Non-pigmented ciliary epithelial cell (primary cell): ENCODE data around the gene TNS3.
"Not testable (repeated sequence)": the region's sequence is repeated elsewhere in the genome, so short reads cannot be mapped to it uniquely, and the experiment has no call there.

Experiments used
- DNase-seq: peaks from one replicate; pipeline ENCODE4 v3.0.0-alpha.2; 2010; ENCODE audit warnings: low read depth

The TNS3 gene

DNA sequence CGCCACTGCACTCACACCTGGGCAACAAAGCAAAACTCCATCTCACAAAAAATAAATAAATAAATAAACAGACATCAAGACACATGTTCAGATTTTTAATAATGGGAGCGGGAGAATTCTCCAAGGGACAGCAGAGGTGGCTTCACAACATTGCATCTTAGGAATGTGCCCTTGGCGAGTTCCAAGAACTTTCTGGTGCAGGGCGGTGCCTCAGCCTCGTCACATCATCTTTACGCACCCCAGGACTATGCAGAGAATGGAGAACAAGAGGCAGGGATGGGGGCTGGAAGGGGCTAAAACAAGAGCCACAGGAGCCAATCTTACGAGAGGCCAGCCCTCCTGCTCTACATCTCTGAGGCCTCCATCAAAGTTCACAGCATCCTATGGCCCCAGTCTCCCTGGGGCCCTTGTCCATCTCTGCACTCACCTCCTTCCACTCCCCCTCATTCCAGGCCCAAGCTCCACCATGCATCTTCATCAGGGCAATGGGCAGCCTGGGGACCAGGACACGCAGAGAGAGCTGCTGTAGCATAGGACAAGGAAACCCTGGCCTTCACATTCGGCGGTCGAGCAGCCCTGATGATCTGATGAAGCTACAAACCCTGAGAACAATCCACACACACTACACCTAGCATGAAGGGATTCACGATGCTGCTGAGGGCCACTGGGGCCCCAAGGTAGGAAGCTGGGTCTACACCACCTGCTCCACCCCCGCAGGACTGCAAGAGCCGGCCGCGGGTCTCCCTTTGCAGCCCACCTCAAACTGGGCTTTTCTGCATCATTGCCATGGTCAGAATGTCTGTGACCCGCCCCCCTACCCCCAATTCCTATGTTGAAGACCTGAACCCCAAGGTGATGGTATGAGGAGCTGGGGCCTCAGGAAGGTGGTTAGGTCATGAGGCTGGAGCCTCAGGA, 22.3 kb downstream of the TNS3 start:
- no peak for DNase-seq

DNA sequence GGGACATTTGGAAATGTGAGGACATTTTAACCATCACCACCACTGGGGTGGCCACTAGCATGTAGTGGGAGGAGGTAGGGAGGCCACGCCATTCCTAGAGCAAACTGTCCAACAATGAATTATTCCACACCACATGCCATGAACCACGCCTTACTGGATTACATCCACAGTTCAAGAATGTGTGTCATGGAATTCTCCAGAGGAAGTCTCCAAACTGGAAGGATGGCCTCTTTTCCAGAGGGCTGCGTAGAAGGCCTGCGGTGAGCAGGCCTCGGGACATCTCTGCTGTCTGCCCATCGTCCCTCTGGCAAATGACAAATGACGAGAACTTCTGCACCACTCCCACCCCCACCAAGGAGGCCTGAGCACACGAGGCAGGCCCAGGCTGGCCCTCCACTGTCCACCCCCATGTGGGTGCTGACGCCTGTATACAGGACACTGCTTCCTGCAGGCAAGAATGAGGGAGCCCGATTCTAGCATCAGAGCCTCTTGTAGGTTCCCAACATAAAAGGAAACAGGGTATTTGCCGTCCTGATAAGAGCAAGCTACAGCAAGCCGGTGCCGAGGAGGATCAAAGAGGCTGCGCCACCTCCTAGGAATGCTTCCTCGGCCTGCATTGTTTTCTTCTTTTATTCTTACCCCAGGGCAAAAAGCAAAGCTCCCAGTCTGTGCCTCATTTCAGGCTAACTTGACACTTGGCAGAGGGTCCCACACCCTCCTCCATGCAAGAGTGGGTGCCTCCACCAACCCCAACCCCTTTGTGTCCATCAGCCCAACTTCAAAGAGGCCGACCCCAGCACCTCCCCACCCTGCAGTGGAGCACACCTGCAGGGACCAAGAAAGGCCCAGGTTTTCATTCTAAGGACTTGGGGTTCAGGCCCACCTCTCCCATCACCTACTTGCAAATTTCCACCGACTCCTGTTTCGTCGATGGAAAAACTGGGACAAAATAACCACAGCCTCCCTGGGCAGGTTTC, 23.9 kb downstream of the TNS3 start:
- no peak for DNase-seq

DNA sequence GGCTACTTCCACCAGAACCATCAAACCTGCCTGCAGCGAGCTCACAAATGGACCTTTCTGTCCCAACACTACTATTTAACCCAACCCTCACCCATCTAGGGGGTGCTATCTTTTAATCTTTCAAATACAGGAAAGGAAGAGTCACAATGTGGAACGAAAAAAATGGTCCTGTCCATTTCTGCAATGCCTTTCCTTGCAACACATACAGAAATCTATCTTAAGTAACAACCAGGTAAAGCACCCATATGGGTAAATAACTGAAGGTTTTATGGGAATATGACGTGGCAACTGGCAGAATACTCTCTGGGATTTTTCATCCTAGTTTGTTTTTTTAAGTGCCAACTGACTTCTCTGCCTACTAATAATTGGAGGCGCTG, 24.6 kb downstream of the TNS3 start:
- DNase-seq: no peak

DNA sequence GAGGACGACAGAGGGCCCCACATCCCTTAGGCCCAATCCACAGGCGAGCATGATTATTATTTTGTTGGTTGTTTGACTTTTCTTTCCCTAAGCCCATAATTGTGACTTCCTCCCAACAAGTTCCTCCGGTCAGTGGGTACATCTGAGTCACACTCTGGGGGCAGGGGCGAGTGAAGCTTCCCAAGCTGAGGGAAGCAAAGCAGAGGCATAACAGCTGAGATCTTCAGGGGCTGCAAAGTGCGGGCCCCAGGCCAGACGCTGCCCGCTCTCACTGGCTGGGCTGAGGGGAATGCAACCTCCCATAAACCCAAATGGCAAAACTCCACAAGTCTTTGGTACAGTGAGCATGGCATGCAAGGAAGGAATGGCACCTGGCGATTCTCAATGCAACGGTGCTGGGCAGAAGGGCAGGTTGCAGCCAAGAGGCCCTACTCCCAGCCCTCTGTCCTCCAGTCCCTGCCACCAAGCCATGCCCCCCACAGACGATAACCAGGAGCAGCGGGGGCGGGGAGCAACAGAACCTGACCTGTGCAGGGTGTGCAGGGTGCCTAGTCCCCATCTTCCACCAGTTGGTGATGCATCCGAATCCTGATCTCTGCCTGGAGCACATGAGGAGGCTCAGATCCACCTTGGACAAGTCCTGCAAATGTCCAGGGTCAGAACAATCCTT, 25.3 kb downstream of the TNS3 start:
- DNase-seq: no peak

DNA sequence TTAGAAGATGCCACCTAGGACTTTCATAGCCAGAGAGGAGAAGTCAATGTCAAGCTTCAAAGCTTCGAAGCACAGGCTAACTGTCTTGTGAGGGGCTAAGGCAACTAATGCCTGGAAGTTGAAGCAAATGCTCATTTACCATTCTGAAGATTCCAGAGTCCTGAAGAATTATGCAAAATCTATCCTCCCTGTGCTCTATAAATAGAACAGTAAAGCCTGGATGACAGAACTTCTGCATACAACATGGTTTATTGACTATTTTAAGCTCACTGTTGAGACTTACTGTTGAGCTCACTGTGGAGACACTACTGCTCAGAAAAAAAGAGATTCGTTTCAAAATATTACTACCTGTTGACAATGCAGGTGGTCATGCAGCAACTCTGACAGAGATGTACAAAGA, 28.6 kb downstream of the TNS3 start:
- DNase-seq: no peak

DNA sequence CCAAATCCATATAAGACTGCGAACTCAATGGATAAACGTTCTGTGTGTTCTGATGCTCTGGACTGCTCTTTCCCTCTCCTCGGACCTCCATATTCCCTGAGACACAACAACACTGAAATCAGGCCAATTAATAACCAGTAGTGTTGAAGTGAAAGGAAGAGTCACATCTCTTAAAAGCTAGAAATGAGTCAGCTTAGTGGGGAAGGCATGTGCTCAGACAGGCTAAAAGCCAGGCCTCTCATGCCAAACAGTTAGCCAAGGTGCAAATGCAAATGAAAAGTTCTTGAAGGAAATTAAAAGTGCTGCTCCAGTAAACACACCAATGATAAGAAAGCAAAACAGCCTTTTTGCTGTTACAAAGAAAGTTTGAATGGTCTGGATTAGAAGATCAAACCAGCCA, 29.3 kb downstream of the TNS3 start:
- DNase-seq: no peak

DNA sequence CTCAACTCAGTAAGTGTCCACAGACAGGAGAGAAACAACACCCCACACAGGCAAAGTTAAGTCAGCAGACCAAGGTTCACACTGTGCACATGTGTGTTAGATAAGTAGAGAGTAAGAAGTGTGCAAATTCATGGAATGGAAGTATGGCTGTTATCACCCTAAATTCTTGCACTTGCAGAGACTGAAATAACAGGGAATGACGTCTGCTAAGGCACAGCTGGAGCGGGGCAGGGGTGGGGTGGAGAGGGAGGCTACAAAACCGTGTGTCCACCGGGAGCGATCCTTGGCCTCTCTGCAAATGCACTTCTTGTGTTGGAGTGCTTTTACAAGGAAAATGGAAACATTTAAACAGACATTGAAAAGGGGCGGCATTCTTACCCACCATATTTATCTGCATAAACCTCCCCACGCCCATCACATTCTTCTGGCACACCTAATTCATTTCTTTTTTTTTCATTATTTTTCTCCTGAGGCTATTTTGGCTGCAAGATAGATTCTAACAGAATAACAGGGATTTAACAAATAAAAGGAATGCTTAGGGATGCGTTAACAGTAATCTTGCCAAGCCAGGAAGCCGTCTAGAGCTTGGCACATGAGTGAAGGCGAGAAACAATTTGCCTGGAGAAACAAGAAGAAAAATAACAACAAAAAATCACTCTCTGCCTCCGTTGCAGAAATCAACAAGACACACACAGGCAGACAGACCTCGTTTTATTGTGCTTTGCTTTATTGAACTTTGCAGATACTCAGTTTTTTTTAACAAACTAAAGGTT, 30.1 kb downstream of the TNS3 start:
- DNase-seq: no peak

DNA sequence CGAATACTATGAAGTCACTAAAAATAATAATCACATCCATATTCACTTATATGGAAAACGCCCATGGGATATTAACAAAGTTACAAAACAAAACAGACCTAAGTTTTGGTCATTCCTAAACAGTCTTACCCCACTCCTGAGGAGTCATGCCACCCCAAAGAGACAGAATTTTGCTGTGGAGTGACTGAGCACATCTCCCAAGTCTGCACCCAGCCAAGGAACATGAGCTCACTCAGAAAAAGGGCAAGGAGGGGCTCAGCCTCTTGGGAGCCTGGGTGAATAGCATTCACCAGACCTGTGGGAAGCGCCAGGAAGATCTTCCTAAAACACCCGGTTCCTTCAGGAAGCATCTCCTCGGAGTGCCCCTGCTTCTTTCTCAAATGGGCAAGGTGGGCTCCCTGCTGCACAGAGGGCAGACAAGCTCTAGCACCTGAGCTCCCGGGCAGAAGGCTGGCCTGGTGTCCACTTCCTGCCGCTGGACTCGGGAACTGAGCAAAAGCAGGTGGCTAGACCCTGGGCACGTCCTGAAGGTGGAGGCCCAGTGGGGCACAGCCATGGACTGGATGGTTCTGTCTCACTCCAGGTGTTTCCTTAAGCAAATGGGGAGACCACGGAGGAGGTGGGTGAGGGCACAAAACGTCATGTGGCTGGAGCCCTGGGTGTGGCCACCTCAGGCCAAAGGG, 31.0 kb downstream of the TNS3 start:
- DNase-seq: no peak

DNA sequence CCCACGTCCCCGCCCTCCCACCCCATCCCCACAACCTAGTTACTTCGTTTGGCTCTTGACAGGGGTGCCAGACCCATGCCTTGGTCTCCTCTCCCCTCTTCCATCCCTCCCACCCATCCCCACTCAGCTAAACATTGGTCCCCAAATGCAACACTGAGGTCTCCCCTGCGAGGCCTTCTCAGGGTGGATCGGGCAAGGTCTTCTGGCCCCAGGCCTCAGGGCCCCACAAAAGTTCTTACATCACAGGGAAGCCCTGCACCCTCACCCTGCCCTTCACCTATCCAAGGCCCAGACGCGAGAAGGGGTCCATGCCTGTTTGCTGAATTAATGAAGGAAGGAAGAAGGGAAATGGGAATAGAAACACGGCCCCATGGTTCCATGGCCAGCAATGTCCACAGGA, 32.0 kb downstream of the TNS3 start:
- no peak for DNase-seq

DNA sequence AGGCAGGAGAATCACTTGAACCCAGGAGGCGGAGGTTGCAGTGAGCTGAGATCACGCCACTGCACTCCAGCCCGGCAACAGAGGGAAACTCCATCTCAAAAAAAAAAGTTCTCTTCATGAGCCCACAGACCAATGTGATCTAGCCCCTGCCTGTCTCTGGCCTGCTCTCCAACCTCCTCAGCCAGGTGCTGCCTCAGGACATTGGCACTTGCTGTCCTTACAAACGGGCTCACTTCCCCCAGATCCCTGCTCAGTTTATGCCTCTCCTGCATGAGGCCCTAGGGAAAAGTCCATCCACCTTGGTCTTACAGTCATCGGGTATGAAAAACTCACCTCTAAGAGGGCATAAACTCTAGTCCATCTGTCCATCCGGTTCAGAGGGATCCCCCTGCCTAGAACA, 32.5 kb downstream of the TNS3 start:
- DNase-seq: no peak

DNA sequence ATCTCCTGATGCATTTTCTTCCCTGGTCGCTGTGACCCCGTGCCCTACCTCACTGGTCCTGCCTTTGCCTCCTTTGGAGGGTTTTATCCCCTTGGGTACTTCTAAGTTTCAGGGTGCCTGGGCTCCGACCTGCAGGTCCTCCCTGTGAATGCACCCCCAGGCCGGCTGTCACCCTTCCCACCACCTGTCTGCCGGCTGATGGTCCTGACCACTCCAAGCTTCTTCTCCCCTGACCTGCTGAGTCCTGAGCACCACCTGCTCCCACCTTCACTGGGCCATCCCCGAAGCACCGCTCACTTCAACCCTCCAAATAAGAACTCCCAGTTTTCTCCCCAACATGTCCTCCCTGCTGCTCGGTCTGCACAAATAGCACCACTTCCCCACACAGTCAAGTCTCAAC, 33.4 kb downstream of the TNS3 start:
- no peak for DNase-seq

DNA sequence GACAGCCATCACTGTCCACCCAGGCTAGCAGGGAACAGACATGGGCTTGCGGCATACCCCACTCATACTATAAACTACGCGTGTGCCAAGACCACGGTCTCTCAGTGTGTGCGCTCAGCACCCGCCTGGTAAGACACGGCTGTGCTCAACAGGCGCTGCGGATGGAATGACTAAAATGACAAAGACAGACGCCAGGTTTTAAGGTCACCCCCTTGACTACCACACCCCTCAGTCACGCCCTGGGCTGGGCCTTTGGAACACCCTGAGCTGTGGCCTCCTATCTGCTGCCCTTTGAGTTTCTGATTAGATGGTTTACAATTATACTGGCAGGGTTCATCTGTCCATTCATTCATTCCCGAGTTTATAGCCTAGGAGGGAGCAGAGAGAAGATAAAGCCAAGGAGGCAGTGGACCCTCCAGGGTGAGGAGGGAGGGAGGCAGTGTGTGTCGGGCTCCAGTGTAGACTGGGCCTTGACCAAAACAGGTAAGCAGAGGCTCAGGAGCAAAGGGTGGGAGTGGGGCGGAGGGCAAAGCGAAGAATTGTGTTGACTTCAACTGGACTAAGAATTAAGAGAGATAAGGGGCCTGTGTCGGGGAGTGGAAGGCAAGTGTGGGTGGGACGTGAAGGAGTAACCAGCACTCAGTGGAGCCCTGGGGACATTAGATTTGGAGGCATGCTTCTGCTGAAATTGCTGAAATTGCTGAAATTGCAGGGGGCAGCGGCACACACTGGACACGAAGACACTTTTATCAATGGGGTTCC, 35.0 kb downstream of the TNS3 start:
- no peak for DNase-seq

DNA sequence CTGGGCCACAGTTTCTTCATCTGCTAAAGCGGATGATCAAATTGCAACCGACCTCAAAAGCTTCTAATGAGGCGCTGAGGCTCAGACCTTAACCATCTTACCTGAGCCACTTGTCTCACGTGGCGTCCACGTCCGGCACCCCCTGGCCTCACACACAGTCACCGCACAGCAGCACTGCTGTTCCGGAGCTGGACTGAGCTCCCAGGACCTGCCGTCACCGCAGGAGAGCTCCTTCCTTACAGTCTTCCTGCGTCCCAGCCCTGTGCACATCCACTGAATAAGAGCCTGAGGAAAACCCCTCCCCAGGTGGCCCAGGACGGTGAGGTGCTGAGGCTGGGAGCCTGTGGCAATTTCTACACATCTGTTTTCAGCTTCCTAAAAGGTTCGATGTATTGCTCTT, 35.7 kb downstream of the TNS3 start:
- no peak for DNase-seq

DNA sequence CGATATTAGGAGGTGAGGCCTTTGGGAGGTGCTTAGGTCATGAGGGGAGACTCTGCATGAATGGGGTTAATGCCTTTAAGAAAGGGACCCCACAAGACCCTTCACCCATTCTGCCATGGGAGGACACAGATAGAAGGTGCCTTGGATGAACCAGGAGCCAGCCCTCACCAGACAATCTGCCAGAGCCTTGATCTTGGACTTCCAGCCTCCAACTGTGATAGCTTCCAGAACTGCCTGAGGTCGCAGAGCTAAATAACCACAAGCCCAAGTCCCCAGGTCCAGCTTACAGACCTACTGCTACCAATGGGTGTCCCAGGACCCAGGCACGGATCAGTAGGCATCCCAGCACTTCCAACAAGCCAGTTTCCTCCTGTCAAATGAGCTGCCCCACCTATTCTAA, 37.5 kb downstream of the TNS3 start:
- DNase-seq: no peak

DNA sequence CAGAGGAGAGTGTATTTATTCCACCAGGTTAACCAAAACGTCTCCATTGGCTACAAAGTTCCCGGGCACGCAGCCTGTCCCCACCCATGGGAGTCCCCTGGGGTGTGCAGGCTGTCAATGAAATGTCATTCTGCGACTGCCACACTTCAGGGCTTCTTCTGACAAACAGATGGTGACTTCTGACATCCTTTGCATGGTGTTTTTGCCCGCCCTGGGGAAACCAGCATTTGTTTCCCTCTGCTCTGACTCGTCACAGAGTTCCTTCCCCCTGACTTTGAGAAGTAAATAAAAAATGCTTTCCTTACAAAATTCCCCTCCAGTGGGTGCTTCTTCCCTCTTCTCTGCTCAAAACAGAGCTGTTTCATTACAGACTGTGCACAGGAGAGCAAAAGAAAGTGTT, 38.2 kb downstream of the TNS3 start:
- no peak for DNase-seq

DNA sequence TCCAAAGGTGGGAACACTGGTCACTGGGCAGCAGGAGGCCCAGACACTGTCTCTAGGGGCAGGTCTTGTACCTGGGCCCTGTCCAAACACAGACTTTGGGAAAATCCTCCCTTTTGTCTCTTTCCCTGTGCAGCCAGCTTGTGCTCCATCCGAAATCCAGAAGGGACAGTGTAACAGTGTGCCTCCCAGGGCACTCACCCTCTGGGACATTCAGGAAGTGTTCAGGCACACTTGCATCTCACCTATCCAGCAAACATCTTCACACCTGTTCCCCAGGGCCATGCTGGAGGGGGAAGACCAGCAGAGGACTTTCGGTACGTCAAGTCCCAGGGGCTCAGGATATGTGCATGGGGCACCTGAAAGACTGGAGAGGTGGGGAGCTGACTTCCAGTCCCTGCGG, 38.9 kb downstream of the TNS3 start:
- no peak for DNase-seq

DNA sequence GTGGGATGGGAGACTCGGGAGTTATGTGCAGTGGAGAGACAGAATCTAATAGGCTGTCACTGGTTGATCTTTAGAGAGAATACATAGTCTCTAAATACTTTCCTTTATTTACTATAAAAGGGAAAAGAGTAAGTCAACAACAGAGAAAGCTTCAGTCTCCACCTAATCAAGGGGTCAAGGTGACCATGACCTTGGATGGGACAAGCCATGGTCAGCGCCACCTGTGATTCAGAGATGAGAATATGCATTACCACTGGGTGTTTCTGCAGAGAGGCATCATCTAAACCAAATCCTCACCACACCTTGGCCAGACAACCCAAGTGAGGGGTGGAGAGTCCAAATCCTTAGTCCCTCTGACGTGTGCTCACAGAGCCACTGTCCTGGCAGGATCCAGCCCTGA, 39.9 kb downstream of the TNS3 start:
- DNase-seq: no peak

DNA sequence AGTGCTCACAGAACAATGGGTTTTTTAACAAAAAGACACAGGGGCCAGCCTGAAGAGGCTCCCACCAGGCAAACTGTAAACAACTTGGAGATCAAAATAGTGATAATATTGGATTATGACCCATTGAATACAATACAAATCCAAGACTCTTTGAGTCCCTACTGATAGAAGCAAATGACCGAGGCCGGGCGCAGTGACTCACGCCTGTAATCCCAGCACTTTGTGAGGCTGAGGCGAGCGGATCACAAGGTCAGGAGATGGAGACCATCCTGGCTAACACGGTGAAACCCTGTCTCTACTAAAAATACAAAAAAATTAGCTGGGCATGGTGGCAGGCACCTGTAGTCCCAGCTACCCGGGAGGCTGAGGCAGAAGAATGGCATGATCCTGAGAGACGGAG, 40.4 kb downstream of the TNS3 start:
- not testable (repeated sequence) for DNase-seq

DNA sequence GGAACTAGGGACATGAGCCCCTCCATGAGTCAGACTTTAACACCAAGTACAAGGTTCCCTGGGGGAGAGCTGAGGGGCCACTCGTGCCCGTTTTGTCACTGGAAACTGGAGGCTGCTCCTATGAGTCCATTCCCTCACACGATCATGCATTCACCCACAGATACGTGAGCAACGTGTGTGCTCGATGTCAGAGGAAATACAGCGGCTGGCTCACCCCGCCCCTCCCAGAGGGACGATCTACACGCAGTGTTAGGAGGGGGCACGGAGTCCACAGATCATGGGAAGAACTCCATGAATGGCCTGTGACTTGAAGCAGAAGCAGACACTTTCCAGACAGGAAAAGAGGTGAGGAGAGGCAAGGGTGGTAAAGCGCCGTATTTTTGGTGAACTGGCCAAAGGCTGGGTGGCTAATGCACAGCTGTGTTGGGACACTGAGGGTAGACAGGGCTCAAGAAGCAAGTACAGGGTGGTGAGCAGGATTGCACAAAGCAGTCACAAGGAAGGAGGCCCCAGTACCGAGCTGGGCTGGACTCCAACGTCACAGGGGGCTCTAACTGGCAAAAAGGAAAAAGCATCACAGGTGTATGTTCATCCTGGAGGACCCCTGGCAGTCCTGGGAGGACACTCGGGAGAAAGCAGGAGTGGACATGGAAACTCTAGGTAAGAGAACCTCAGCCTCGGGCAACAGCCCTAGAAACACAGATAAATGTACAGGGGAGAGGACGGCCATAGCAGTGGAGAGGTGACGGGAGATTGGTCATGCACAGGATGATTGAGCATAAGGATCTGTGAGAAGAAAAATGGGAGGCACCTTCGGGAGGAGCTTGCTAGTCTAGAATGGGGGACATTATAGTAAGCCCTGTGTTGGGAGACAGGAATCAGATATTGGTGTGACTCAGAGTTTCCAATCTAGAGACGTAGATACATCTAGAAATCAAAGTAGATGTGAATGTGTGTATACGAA, 41.2 kb downstream of the TNS3 start:
- DNase-seq: no peak
